Measurements from ENCODE around the gene BNC2. TPM values are rescaled to one million over a fixed set of nuclear protein-coding genes. Genes with fewer than 3 reads are reported as not detected.

Gene BNC2
- total and polyA plus RNA-seq, 2 of the 13 experiments (the other 11 are each of a cell fraction or from before 2014, with no cell fraction given) = not detected

DNA sequence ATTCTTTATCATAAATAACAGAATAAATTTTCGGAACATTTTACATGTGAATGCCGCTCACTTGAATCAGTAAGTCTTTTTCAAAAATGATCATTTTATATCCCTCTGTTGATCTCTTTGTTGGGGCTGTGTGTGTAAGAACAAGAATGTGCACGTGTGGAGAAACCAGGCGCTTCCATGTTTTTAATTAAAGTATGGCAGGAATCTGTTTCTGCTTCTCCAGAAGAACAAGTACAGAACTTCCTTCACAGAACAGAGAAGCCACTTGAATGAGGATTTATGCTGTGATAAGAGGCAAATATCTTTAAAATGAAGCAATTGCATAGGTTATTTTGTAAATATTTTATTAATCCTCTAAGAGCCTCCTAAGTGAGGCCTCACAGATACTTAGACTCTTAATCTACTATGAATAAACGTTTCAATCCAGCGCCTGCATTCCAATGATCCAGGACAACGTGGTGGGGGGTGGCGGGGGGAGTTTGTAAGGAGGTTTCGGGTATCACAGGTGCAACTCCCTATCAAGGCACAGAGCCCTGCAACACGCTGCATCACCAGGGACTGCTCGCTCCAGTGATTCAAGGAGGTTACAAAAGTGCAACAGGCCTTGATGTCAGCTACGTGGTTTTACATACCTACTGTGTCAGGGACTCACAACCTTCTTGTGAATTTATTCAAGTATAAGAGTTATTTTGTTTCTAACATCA, 409.2 kb downstream of the BNC2 start:
- 20% methylated on average over 10 of the region's 12 CpGs for WGBS (ENCODE audit: low lambda C conversion rate)
- no peaks in the 10 kb centered on the region for H3K4me1 ChIP-seq (ENCODE audit: insufficient read depth, low read length)
- FAIRE-seq (no peak), DNase-seq (ENCODE audit: low spot score) (no peak), ATAC-seq (no peak)
- no peak overlapping the region for H3K9ac ChIP-seq (ENCODE audit: insufficient read depth, low read depth, low read length)
- no peaks in the 10 kb centered on the region for H3K79me2 ChIP-seq (ENCODE audit: insufficient read depth, low read length)
- H2AFZ ChIP-seq (ENCODE audit: low read length) = no peak overlapping the region
- BruUV-seq (replicated peaks) = no TSS peak
- H3K27me3 ChIP-seq (ENCODE audit: control insufficient read depth in 1 of 2, insufficient read depth in 2 of 2, low read length in 2 of 2) = no peaks in the 10 kb centered on the region
- ChIA-PET CTCF (ENCODE audit: low intra/inter-chr PET ratio, low total read pairs) (no interaction called here), POLR2A (no interaction called here)
- no peak overlapping the region for H3K4me2 ChIP-seq (ENCODE audit: low read depth, low read length)
- in situ Hi-C loops (cut with HindIII; ENCODE audit: extremely low pct_ligation_motif_present, low pct_unique_long_range_greater_than_20kb) (no loop called here), intact Hi-C loops (cut with micrococcal nuclease; ENCODE audit: unreplicated experiment) (no loop called here)
- H3K36me3 ChIP-seq (replicated peaks in 1 of 2; ENCODE audit: control insufficient read depth in 1 of 2, insufficient read depth in 2 of 2, low read length in 2 of 2) = no peaks in the 10 kb centered on the region
- no peak overlapping the region for H3K4me3 ChIP-seq (replicated peaks in 1 of 3; ENCODE audit: insufficient read depth in 1 of 3, low read depth in 2 of 3, low read length in 3 of 3)
- no peaks in the 10 kb centered on the region for H4K20me1 ChIP-seq (ENCODE audit: insufficient read depth, low read length)
- H3K27ac ChIP-seq (ENCODE audit: extremely low read length, insufficient read depth, low read length) = no peak overlapping the region
- TF ChIP-seq KDM6A (CRISPR knock-in tag; IDR thresholded peaks at IDR 0.05; ENCODE audit: low read depth) = no peak
- H3K9me3 ChIP-seq (ENCODE audit: low read length) = no peaks in the 10 kb centered on the region

DNA sequence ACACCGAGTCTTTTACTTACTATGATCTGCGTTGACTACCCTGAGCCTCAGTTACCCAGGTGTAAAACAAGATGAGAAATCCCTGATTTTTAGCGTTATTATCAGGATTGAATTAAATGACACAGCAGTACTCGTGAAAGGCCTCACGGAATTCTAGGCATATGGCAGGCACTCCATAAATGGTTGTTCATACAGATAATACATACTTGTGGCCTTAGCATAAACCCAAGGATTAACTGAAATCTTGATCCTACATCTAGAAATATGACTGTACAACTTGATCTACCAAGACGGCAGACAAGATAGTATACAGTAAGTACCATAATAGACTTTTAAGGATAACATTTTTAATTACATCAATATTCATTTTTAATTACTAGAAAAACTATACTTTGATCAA, 409.8 kb downstream of the BNC2 start:
- no peak overlapping the region for H3K9ac ChIP-seq (ENCODE audit: insufficient read depth, low read depth, low read length)
- in situ Hi-C loops (cut with HindIII; ENCODE audit: extremely low pct_ligation_motif_present, low pct_unique_long_range_greater_than_20kb) = no loop called here
- intact Hi-C loops (cut with micrococcal nuclease; ENCODE audit: unreplicated experiment) = no loop called here
- H4K20me1 ChIP-seq (ENCODE audit: insufficient read depth, low read length) = no peaks in the 10 kb centered on the region
- FAIRE-seq = no peak
- DNase-seq (ENCODE audit: low spot score) = no peak
- no peaks in the 10 kb centered on the region for H3K9me3 ChIP-seq (ENCODE audit: low read length)
- no peak overlapping the region for H3K27ac ChIP-seq (ENCODE audit: extremely low read length, insufficient read depth, low read length)
- H2AFZ ChIP-seq (ENCODE audit: low read length) = no peak overlapping the region
- H3K79me2 ChIP-seq (ENCODE audit: insufficient read depth, low read length) = no peaks in the 10 kb centered on the region
- H3K4me3 ChIP-seq (replicated peaks in 1 of 3; ENCODE audit: insufficient read depth in 1 of 3, low read depth in 2 of 3, low read length in 3 of 3) = no peak overlapping the region
- no peaks in the 10 kb centered on the region for H3K27me3 ChIP-seq (ENCODE audit: control insufficient read depth in 1 of 2, insufficient read depth in 2 of 2, low read length in 2 of 2)
- ChIA-PET CTCF (ENCODE audit: low intra/inter-chr PET ratio, low total read pairs) (no interaction called here), POLR2A (no interaction called here)
- BruUV-seq (replicated peaks) = no TSS peak
- TF ChIP-seq ARHGAP35 (CRISPR knock-in tag; IDR thresholded peaks at IDR 0.05; ENCODE audit: borderline replicate concordance) (no peak), ZNF672 (CRISPR knock-in tag; IDR thresholded peaks at IDR 0.05) (no peak), ZMYM2 (CRISPR knock-in tag; IDR thresholded peaks at IDR 0.05) (no peak), ESRRA (CRISPR knock-in tag; IDR thresholded peaks at IDR 0.05; ENCODE audit: low read depth) (no peak), SOX6 (IDR thresholded peaks at IDR 0.05) (no peak), SOX6 (CRISPR knock-in tag; IDR thresholded peaks at IDR 0.05) (no peak)
- no peaks in the 10 kb centered on the region for H3K4me1 ChIP-seq (ENCODE audit: insufficient read depth, low read length)
- H3K4me2 ChIP-seq (ENCODE audit: low read depth, low read length) = no peak overlapping the region
- H3K36me3 ChIP-seq (replicated peaks in 1 of 2; ENCODE audit: control insufficient read depth in 1 of 2, insufficient read depth in 2 of 2, low read length in 2 of 2) = no peaks in the 10 kb centered on the region
- ATAC-seq = no peak
- whole genome bisulfite sequencing (ENCODE audit: low lambda C conversion rate) = 28% methylated on average over 6 of the region's 6 CpGs
